Psoas muscle (tissue), 8 donors: ENCODE results near the gene ANKMY1. TPM values are rescaled to one million over a fixed set of nuclear protein-coding genes. Genes with fewer than 3 reads are reported as not detected.

Experiments
- ATAC-seq, 4 donors: fragments of 200-7000 bp; cut with Tn5 transposase; one replicate each; pipeline ENCODE4 v1.9.1; 2020; ENCODE audit warnings: moderate library complexity in 3 of 4, mild to moderate bottlenecking in 2 of 4
- DNase-seq, 2 donors: peaks; one replicate each; pipeline ENCODE4 v3.0.0-alpha.2; 2020
- H3K27ac ChIP-seq: fragments of 200-600 bp; one replicate; pipeline ENCODE4 v1.8.0; 2022
- H3K27me3 ChIP-seq, 3 donors: fragments of 200-600 bp in 1 of 3; one replicate each; pipeline versions ENCODE4 v1.6.1 to v1.8.0; 2013 to 2022; ENCODE audit warnings: low read length in 2 of 3, mild to moderate bottlenecking in 2 of 3, moderate library complexity in 1 of 3; ENCODE audit not compliant: insufficient read depth in 3 of 3
- H3K36me3 ChIP-seq, 2 donors: fragments of 200-600 bp in 1 of 2; one replicate each; pipeline versions ENCODE4 v1.6.1 to v1.8.0; 2013 to 2022; ENCODE audit warnings: low read depth in 1 of 2, mild to moderate bottlenecking in 1 of 2, moderate library complexity in 1 of 2; ENCODE audit not compliant: insufficient read depth in 1 of 2
- H3K4me1 ChIP-seq: fragments of 200-600 bp; one replicate; pipeline ENCODE4 v1.8.0; 2022
- H3K4me3 ChIP-seq: fragments of 200-600 bp; one replicate; pipeline ENCODE4 v1.8.0; 2022; ENCODE audit warnings: mild to moderate bottlenecking
- H3K9me3 ChIP-seq: fragments of 200-600 bp; one replicate; pipeline ENCODE4 v1.8.0; 2022
- CTCF ChIP-seq: fragments of 200-600 bp; IDR thresholded peaks from one replicate; pipeline ENCODE4 v1.8.0; 2022; ENCODE audit warnings: antibody characterized with exemption
- WGBS, 3 donors: extraction: QIAGEN DNeasy Blood & Tissue Kit; methylation state at CpG; one replicate each; pipeline versions ENCODE4 v1.1.6 to v1.1.7; 2013; 5-methylcytosine and 5-hydroxymethylcytosine counted together
- intact Hi-C, 2 donors: fragments of 100-400 bp; cut with DNase I; formaldehyde crosslinking; loops; one replicate each; pipeline versions ENCODE4 v1.11.0 to v1.14.2; 2022
- polyA plus RNA-seq, 3 donors: library from polyadenylated mRNA; stranded (reverse); fragments of 200-250 nt; gene quantifications; one replicate each; pipeline ENCODE4 v1.2.3, GENCODE V29; 2013
- total RNA-seq, 4 donors: library from RNA; stranded (reverse); fragmentation: NEBNext Ultra II Directional in 2 of 4; extraction: Animal tissue kit (Norgen Biotek cat#: 25700) in 2 of 4; gene quantifications; one replicate each; pipeline versions ENCODE4 v1.2.1 to v1.2.4, GENCODE V29; 2021 to 2023
- donor health status: healthy with polysubstance abuse.
- donor health status: DM: no; HTN: no; CAD: no; lungs with moderate emphysema.
- donor health status: Bipolar disorder and iron deficiency.
- donor health status: healthy.
- donor health status: DM: yes; HTN: yes; CAD: no.
- donor health status: DM: no; HTN: no; CAD: no.
- donor health status: DM: no; HTN: no; CAD: no.
- donor health status: DM: yes; HTN: yes; CAD: no.

The ANKMY1 gene
- total and polyA plus RNA-seq, 7 donors = 1.4 to 5.8 (median 3.0) TPM

DNA sequence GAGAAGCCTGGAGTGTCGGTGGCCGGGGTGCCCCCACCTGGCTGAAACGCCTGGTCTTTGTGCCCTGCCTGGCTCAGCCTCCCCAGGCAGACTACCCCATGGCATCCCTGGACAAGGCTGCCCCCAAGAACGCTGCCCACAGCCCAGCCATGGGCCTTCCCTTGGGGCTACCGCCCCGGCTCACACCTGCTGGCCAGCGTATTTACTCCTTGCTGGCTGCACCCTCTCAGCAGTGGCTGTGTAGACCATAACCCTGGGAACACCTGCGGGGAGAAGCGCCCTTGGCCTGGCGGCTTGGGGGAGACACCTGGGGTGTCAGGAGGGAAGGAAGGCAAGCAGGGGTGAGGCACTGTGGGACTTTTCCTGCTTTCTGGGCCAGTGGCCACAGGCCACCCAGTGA is 46.1 kb upstream of the ANKMY1 start:
- peaks cover 0 to 12% of the 10 kb centered on the region in 2 donors for H3K36me3 ChIP-seq
- no peak overlapping the region for H3K27ac ChIP-seq
- ATAC-seq (peak in 1 of 4 donors; percentile 11), DNase-seq (peak; percentile 8 to 43)
- no peaks in the 10 kb centered on the region for H3K4me1 ChIP-seq
- no peak overlapping the region for H3K4me3 ChIP-seq
- H3K27me3 ChIP-seq = no peaks in the 10 kb centered on the region
- 88 to 90% (median 89%) methylated on average over 10 of the region's 10 CpGs for WGBS, 3 donors
- TF ChIP-seq CTCF = no peak
- intact Hi-C loops = no loop called here
- H3K9me3 ChIP-seq = no peaks in the 10 kb centered on the region

- Histone ChIP-seq H3K27me3 (no peaks in the 10 kb centered on the region), H3K4me3 (no peak overlapping the region), H3K27ac (no peak overlapping the region), H3K9me3 (no peaks in the 10 kb centered on the region), H3K4me1 (no peaks in the 10 kb centered on the region), H3K36me3 (peaks cover 0 to 18% of the 10 kb centered on the region in 2 donors)
- no peak for TF ChIP-seq CTCF
- intact Hi-C loops = no loop called here
- no peak for ATAC-seq
- DNase-seq = peak; percentile 12 to 49
- 88 to 93% (median 89%) methylated on average over 22 of the region's 22 CpGs for WGBS, 3 donors
Observed at GRCh38 chr2:240603081-240603835, 45.5 kb upstream of the ANKMY1 start.

GRCh38 chr2:240602266-240603050 is 44.7 kb upstream of the ANKMY1 start:
- Histone ChIP-seq H3K27me3 (no peaks in the 10 kb centered on the region), H3K4me3 (no peak overlapping the region), H3K27ac (no peak overlapping the region), H3K4me1 (no peaks in the 10 kb centered on the region), H3K9me3 (no peaks in the 10 kb centered on the region), H3K36me3 (peaks cover 0 to 26% of the 10 kb centered on the region in 2 donors)
- ATAC-seq = no peak
- WGBS, 3 donors = 88 to 93% (median 90%) methylated on average over 24 to 32 of the region's 32 CpGs
- intact Hi-C loops = no loop called here
- TF ChIP-seq CTCF = no peak
- peak; percentile 7 to 56 for DNase-seq

GRCh38 chr2:240601831-240602160 is 44.0 kb upstream of the ANKMY1 start:
- Histone ChIP-seq H3K27ac (no peak overlapping the region), H3K4me3 (no peak overlapping the region), H3K9me3 (no peaks in the 10 kb centered on the region), H3K36me3 (peaks cover 0 to 28% of the 10 kb centered on the region in 2 donors), H3K4me1 (no peaks in the 10 kb centered on the region), H3K27me3 (no peaks in the 10 kb centered on the region)
- DNase-seq (peak; percentile 4 to 36), ATAC-seq (no peak)
- TF ChIP-seq CTCF = no peak
- intact Hi-C loops = no loop called here
- WGBS, 3 donors = 92 to 94% (median 92%) methylated on average over 11 of the region's 11 CpGs
